Measurements from ENCODE around the gene SEC16A.
A peak's percentile ranks its signal among the peaks of the same experiment; 100 is the strongest.

The SEC16A gene

DNA sequence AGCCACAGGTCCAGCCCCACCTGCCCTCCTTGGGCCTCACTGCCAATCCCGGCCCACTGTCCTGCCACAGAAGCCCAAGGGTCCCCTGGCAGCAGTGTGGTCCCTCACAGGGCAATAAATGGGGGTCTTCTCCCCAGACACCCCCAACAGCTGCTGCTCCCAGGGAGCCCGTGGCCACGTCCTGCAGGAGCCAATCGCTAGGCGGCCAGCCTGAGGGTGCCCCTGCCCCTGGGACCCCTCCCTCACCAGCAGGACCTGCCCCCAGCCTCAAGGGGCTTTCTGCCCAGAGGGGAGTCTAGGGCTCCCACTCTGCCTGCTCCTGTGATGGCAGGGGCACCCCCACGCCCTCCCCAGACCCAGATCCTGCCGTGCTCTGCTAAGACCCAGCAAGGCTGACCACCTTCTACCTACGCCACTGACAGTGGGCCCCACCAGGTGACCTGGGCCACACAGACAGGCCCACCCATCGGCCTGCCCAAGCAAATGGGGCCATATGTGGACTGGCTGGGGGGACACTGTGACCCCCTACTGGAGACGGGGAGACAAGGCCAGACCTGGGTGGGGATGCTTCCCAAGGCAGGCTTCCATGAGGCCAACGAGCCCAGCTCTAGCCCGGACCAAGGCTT, 46.0 kb upstream of the SEC16A start:
- WGBS (ENCODE audit: insufficient coverage) = 82% methylated on average over 9 of the region's 12 CpGs
- ChIA-PET CTCF (interaction anchor here (0.8 to 9.1 kb wide), 11 partner anchors 8 to 136 kb away, joined by 3 to 93 read pairs (median 5); no protein-coding TSS in a partner anchor), POLR2A (interaction anchor here (1.5 to 6.1 kb wide), 3 partner anchors 11 to 99 kb away, joined by 4 to 58 read pairs (median 12); no protein-coding TSS in a partner anchor)
- Histone ChIP-seq H3K27ac (ENCODE audit: insufficient read depth in 1 of 2, low read depth in 1 of 2, low read length in 2 of 2, poor library complexity in 1 of 2, severe bottlenecking in 2 of 2) (peak overlapping the region in 1 of 2 experiments; percentile 60), H3K9me3 (ENCODE audit: control extremely low read depth in 1 of 5, control insufficient read depth in 4 of 5, insufficient read depth in 2 of 5, low read depth in 1 of 5, low read length in 4 of 5) (no peaks in the 10 kb centered on the region), H3K27me3 (replicated peaks in 2 of 5; ENCODE audit: control insufficient read depth in 4 of 5, insufficient read depth in 5 of 5, low read length in 4 of 5) (no peaks in the 10 kb centered on the region), H3K4me1 (ENCODE audit: control extremely low read depth in 1 of 4, control insufficient read depth in 4 of 4, insufficient read depth in 4 of 4, low read length in 3 of 4) (peaks cover 2 to 78% (median 65%) of the 10 kb centered on the region in 4 experiments), H3K36me3 (ENCODE audit: control insufficient read depth in 4 of 4, insufficient read depth in 4 of 4, low read length in 3 of 4) (peaks cover 0 to 38% (median 10%) of the 10 kb centered on the region in 4 experiments), H3K4me3 (ENCODE audit: control insufficient read depth in 1 of 7, extremely low read depth in 1 of 7, insufficient read depth in 4 of 7, low read depth in 2 of 7, low read length in 6 of 7) (peak overlapping the region in 4 of 7 experiments; percentile 20 to 64 (median 48))
- DNase-seq = peak in 1 of 3 donors; percentile 26

DNA sequence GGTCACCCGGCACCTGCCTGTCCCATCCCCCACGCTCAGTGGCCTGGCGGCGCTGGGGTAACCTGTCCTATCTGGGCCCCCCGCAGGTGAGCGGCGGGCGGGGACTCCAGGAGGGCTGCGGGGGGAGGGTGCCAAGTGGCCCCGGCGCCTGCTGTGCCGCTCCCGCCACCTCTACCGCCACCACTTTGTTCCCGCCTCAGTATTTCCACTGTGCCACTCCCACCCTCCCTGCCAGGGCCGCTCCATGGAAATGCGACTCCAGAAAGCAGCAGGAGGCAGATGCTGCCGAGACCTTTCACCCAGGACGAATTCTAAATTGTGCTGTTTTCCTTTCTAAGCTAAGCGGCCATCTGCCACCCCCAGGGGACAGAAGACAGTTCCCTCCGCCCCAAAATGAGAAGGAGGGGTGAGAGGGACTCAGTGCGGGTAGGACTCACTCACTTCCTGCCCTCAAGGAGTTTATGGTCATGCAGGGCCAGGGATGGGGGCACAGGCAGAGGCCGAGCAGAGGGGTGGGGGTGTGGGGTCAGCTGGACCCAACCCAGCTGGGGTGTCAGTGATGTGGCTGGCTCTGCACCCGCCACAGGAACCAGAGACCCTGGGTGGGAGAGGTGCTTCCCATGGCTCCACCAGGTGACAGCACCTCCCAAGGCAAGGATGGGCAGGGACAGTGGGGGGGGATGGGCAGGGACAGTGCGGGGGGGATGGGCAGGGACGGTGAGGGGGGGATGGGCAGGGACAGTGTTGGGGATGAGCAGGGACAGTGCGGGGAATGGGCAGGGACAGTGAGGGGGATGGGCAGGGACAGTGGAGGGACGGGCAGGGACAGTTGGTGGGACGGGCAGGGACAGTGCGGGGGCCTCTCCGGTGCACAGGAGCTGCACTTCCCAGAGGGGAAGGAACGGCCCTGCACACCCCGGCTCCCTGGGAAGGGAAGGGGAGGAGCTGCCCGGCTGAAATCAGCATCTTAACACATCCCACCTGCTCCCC, 45.2 kb upstream of the SEC16A start:
- H3K9me3 ChIP-seq (ENCODE audit: control extremely low read depth in 1 of 5, control insufficient read depth in 4 of 5, insufficient read depth in 2 of 5, low read depth in 1 of 5, low read length in 4 of 5) = no peaks in the 10 kb centered on the region
- ChIA-PET POLR2A (interaction anchor here (2.7 to 6.1 kb wide), 2 partner anchors 12 to 100 kb away, joined by 12 to 58 read pairs; no protein-coding TSS in a partner anchor), CTCF (interaction anchor here (0.8 to 9.1 kb wide), 8 partner anchors 7 to 116 kb away, joined by 3 to 93 read pairs (median 10); no protein-coding TSS in a partner anchor)
- H3K27me3 ChIP-seq (replicated peaks in 2 of 5; ENCODE audit: control insufficient read depth in 4 of 5, insufficient read depth in 5 of 5, low read length in 4 of 5) = no peaks in the 10 kb centered on the region
- H3K27ac ChIP-seq (ENCODE audit: insufficient read depth in 1 of 2, low read depth in 1 of 2, low read length in 2 of 2, poor library complexity in 1 of 2, severe bottlenecking in 2 of 2) = peak overlapping the region in 1 of 2 experiments; percentile 60
- H3K4me1 ChIP-seq (ENCODE audit: control extremely low read depth in 1 of 4, control insufficient read depth in 4 of 4, insufficient read depth in 4 of 4, low read length in 3 of 4) = peaks cover 2 to 70% (median 57%) of the 10 kb centered on the region in 4 experiments
- H3K36me3 ChIP-seq (ENCODE audit: control insufficient read depth in 4 of 4, insufficient read depth in 4 of 4, low read length in 3 of 4) = peaks cover 0 to 46% (median 18%) of the 10 kb centered on the region in 4 experiments
- H3K4me3 ChIP-seq (ENCODE audit: control insufficient read depth in 1 of 7, extremely low read depth in 1 of 7, insufficient read depth in 4 of 7, low read depth in 2 of 7, low read length in 6 of 7) = peak overlapping the region in 1 of 7 experiments; percentile 64
- 87% methylated on average over 16 of the region's 34 CpGs for WGBS (ENCODE audit: insufficient coverage)
- peak in 2 of 3 donors; percentile 51 to 65 for DNase-seq

- ChIA-PET POLR2A (interaction anchor here (6.1 kb wide), 1 partner anchor 13 kb away, joined by 58 read pairs; no protein-coding TSS in a partner anchor), CTCF (interaction anchor here (1.2 to 9.1 kb wide), 3 partner anchors 40 to 105 kb away, joined by 3 to 93 read pairs (median 56); no protein-coding TSS in a partner anchor)
- peaks cover 2 to 70% (median 49%) of the 10 kb centered on the region in 4 experiments for H3K4me1 ChIP-seq (ENCODE audit: control extremely low read depth in 1 of 4, control insufficient read depth in 4 of 4, insufficient read depth in 4 of 4, low read length in 3 of 4)
Observed at GRCh38 chr9:136527131-136527530, 44.3 kb upstream of the SEC16A start.

DNA sequence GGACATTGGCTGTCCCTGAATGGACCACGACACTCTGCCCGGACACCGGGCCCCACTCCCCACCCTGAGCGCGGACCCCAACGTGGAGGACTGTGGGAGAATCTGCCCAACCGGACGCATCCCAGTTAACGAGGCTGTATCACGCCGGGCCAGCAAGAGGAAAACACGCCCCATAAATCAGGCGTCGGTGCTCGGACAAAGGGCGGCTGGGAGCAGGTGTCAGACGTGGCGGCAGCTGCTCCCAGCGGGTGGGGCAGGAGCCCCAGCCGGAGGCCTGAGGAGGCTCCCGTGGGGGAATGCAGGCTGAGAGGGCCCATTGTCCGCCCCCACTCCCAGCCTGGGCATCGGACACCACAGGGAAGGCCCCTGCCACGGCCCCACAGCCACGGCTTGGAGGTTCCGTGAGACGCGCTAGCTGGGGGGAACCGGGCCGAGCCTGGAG, 43.8 kb upstream of the SEC16A start:
- ChIA-PET CTCF (interaction anchor here (1.2 to 9.1 kb wide), 2 partner anchors 40 to 105 kb away, joined by 3 to 93 read pairs; no protein-coding TSS in a partner anchor), POLR2A (interaction anchor here (6.1 kb wide), 1 partner anchor 13 kb away, joined by 58 read pairs; no protein-coding TSS in a partner anchor)
- peaks cover 0 to 57% (median 25%) of the 10 kb centered on the region in 4 experiments for H3K36me3 ChIP-seq (ENCODE audit: control insufficient read depth in 4 of 4, insufficient read depth in 4 of 4, low read length in 3 of 4)
- H3K27ac ChIP-seq (ENCODE audit: insufficient read depth in 1 of 2, low read depth in 1 of 2, low read length in 2 of 2, poor library complexity in 1 of 2, severe bottlenecking in 2 of 2) = no peak overlapping the region
- no peaks in the 10 kb centered on the region for H3K9me3 ChIP-seq (ENCODE audit: control extremely low read depth in 1 of 5, control insufficient read depth in 4 of 5, insufficient read depth in 2 of 5, low read depth in 1 of 5, low read length in 4 of 5)
- peaks cover 2 to 68% (median 45%) of the 10 kb centered on the region in 4 experiments for H3K4me1 ChIP-seq (ENCODE audit: control extremely low read depth in 1 of 4, control insufficient read depth in 4 of 4, insufficient read depth in 4 of 4, low read length in 3 of 4)
- no peak overlapping the region for H3K4me3 ChIP-seq (ENCODE audit: control insufficient read depth in 1 of 7, extremely low read depth in 1 of 7, insufficient read depth in 4 of 7, low read depth in 2 of 7, low read length in 6 of 7)
- 94% methylated on average over 24 of the region's 30 CpGs for WGBS (ENCODE audit: insufficient coverage)
- H3K27me3 ChIP-seq (replicated peaks in 2 of 5; ENCODE audit: control insufficient read depth in 4 of 5, insufficient read depth in 5 of 5, low read length in 4 of 5) = no peaks in the 10 kb centered on the region
- no peak for DNase-seq

More at GRCh38 chr9:136527131-136527530, 44.3 kb upstream of the SEC16A start:
- no peak overlapping the region for H3K27ac ChIP-seq (ENCODE audit: insufficient read depth in 1 of 2, low read depth in 1 of 2, low read length in 2 of 2, poor library complexity in 1 of 2, severe bottlenecking in 2 of 2)
- no peaks in the 10 kb centered on the region for H3K27me3 ChIP-seq (replicated peaks in 2 of 5; ENCODE audit: control insufficient read depth in 4 of 5, insufficient read depth in 5 of 5, low read length in 4 of 5)
- no peak overlapping the region for H3K4me3 ChIP-seq (ENCODE audit: control insufficient read depth in 1 of 7, extremely low read depth in 1 of 7, insufficient read depth in 4 of 7, low read depth in 2 of 7, low read length in 6 of 7)
- no peak for DNase-seq
- WGBS (ENCODE audit: insufficient coverage) = 94% methylated on average over 18 of the region's 20 CpGs
- H3K9me3 ChIP-seq (ENCODE audit: control extremely low read depth in 1 of 5, control insufficient read depth in 4 of 5, insufficient read depth in 2 of 5, low read depth in 1 of 5, low read length in 4 of 5) = no peaks in the 10 kb centered on the region
- peaks cover 0 to 55% (median 24%) of the 10 kb centered on the region in 4 experiments for H3K36me3 ChIP-seq (ENCODE audit: control insufficient read depth in 4 of 4, insufficient read depth in 4 of 4, low read length in 3 of 4)

DNA sequence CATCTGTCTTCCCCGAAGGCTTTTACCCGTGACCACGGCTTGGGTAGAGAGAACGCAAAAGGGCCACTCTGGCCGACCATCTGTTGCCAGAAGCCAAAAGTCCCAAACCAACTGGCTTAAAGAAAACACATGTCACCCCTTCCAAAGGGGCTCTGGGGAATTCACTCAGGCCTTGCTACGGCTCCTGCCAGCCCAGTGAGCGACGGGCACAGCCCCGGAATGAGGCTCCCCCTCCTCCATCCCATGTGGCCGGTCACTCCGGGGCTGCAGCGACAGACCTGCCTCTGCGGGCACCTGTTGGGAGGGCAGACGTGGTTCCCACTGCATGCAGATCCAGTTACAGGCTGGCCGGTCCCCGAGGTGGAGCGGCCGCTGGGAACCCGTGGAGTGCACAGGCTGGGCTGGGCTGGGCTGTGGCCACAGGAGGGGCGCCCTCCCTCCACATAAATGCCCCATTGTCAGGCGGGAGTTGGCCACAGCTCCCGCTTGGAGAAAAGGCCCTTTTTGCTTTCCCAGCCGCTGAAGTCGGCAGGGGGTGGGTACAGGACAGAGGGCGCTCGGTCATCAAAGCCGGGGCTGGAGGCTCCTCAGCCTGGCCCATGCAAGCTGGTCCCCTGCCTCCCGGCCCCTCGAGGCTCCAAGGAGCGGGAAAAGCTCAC, 43.1 kb upstream of the SEC16A start:
- ChIA-PET POLR2A (interaction anchor here (0.7 to 6.1 kb wide), 2 partner anchors 14 to 43 kb away, joined by 3 to 58 read pairs; no protein-coding TSS in a partner anchor), CTCF (interaction anchor here (9.1 kb wide), 1 partner anchor 39 kb away, joined by 93 read pairs; no protein-coding TSS in a partner anchor)
- DNase-seq = no peak

DNA sequence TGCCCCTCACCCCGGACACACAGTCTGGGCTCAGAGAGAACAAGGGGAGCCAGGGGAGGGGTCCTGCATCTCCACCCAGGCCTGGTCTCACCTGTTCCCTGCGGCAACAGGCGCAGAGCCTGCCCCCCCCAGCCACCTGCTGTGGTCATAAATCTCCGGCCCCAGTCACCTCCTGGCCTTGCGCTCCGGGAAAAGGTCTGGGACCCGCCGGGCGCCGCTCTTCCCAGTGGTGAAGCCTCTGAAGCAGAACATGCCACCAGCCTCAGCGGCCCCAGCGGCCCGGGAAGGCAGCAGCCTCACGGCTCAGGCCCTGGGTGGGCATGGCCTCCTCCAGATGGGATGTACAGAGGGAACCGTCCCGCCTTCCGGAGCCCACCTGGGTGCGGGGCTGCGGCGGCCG, 42.4 kb upstream of the SEC16A start:
- H3K36me3 ChIP-seq (ENCODE audit: control insufficient read depth in 4 of 4, insufficient read depth in 4 of 4, low read length in 3 of 4) = peaks cover 0 to 64% (median 33%) of the 10 kb centered on the region in 4 experiments
- 97% methylated on average over 17 of the region's 21 CpGs for WGBS (ENCODE audit: insufficient coverage)
- ChIA-PET CTCF (no interaction called here), POLR2A (interaction anchor here (0.7 kb wide), 1 partner anchor 42 kb away, joined by 3 read pairs; no protein-coding TSS in a partner anchor)
- DNase-seq = no peak
- H3K4me1 ChIP-seq (ENCODE audit: control extremely low read depth in 1 of 4, control insufficient read depth in 4 of 4, insufficient read depth in 4 of 4, low read length in 3 of 4) = peaks cover 0 to 62% (median 31%) of the 10 kb centered on the region in 4 experiments
- H3K27me3 ChIP-seq (replicated peaks in 2 of 5; ENCODE audit: control insufficient read depth in 4 of 5, insufficient read depth in 5 of 5, low read length in 4 of 5) = no peaks in the 10 kb centered on the region
- H3K9me3 ChIP-seq (ENCODE audit: control extremely low read depth in 1 of 5, control insufficient read depth in 4 of 5, insufficient read depth in 2 of 5, low read depth in 1 of 5, low read length in 4 of 5) = no peaks in the 10 kb centered on the region
- no peak overlapping the region for H3K27ac ChIP-seq (ENCODE audit: insufficient read depth in 1 of 2, low read depth in 1 of 2, low read length in 2 of 2, poor library complexity in 1 of 2, severe bottlenecking in 2 of 2)
- no peak overlapping the region for H3K4me3 ChIP-seq (ENCODE audit: control insufficient read depth in 1 of 7, extremely low read depth in 1 of 7, insufficient read depth in 4 of 7, low read depth in 2 of 7, low read length in 6 of 7)

More for the DNA sequence above, 43.1 kb upstream of the SEC16A start:
- no peaks in the 10 kb centered on the region for H3K27me3 ChIP-seq (replicated peaks in 2 of 5; ENCODE audit: control insufficient read depth in 4 of 5, insufficient read depth in 5 of 5, low read length in 4 of 5)
- peaks cover 0 to 68% (median 39%) of the 10 kb centered on the region in 4 experiments for H3K4me1 ChIP-seq (ENCODE audit: control extremely low read depth in 1 of 4, control insufficient read depth in 4 of 4, insufficient read depth in 4 of 4, low read length in 3 of 4)
- H3K36me3 ChIP-seq (ENCODE audit: control insufficient read depth in 4 of 4, insufficient read depth in 4 of 4, low read length in 3 of 4) = peaks cover 0 to 57% (median 29%) of the 10 kb centered on the region in 4 experiments
- no peak overlapping the region for H3K4me3 ChIP-seq (ENCODE audit: control insufficient read depth in 1 of 7, extremely low read depth in 1 of 7, insufficient read depth in 4 of 7, low read depth in 2 of 7, low read length in 6 of 7)
- no peak overlapping the region for H3K27ac ChIP-seq (ENCODE audit: insufficient read depth in 1 of 2, low read depth in 1 of 2, low read length in 2 of 2, poor library complexity in 1 of 2, severe bottlenecking in 2 of 2)
- 93% methylated on average over 27 of the region's 30 CpGs for WGBS (ENCODE audit: insufficient coverage)
- H3K9me3 ChIP-seq (ENCODE audit: control extremely low read depth in 1 of 5, control insufficient read depth in 4 of 5, insufficient read depth in 2 of 5, low read depth in 1 of 5, low read length in 4 of 5) = no peaks in the 10 kb centered on the region

All from common myeloid progenitor, CD34-positive (primary cell).